AG04450 (cell line): ENCODE data around the gene KRTAP10-8. TPM values are rescaled to one million over a fixed set of nuclear protein-coding genes. Genes with fewer than 3 reads are reported as not detected.

Source experiments
- CTCF ChIA-PET: fragments of 300-600, 350-600 bp; formaldehyde crosslinking; extraction: SDS; loops from one replicate; lab custom pipeline; 2022; ENCODE audit warnings: antibody characterized with exemption, inconsistent platforms; lab: Charles Lee
- POLR2A ChIA-PET: fragments of 350-600 bp; formaldehyde crosslinking; extraction: SDS; loops from one replicate; lab custom pipeline; 2021; ENCODE audit warnings: antibody characterized with exemption, inconsistent platforms; lab: Yijun Ruan, JAX
- DNase-seq: peaks from one replicate; pipeline ENCODE4 v3.0.0-alpha.2; 2011; ENCODE audit warnings: low read depth, low spot score
- H3K27ac ChIP-seq: one replicate; pipeline ENCODE4 v1.5.1; 2012; ENCODE audit warnings: low read depth, low read length, control low read depth
- H3K27me3 ChIP-seq: one replicate; pipeline ENCODE4 v1.6.0; 2012; ENCODE audit warnings: low read length; ENCODE audit not compliant: control insufficient read depth, insufficient read depth
- H3K4me3 ChIP-seq: 2 replicates; pipeline ENCODE4 v1.5.1; 2011; ENCODE audit warnings: mild to moderate bottlenecking, low read depth, low read length, control low read depth
- H3K9me3 ChIP-seq: 2 replicates; pipeline ENCODE4 v1.5.1; 2012; ENCODE audit warnings: low read length; ENCODE audit not compliant: control insufficient read depth, insufficient read depth
- polyA plus RNA-seq: library from polyadenylated mRNA; depleted of rRNA; stranded (reverse); fragments of >200 nt; gene quantifications from 2 replicates; pipeline ENCODE4 v1.2.3, GENCODE V29; 2011
- TF ChIP-seq, protein P1 (sequence below): IDR thresholded peaks from 2 replicates; pipeline ENCODE4 v1.5.1; 2011; ENCODE audit warnings: low read depth, low read length, control low read depth, inconsistent platforms

Gene KRTAP10-8
- polyA plus RNA-seq, 1 experiment: not detected

- TF ChIP-seq, protein P1, sequence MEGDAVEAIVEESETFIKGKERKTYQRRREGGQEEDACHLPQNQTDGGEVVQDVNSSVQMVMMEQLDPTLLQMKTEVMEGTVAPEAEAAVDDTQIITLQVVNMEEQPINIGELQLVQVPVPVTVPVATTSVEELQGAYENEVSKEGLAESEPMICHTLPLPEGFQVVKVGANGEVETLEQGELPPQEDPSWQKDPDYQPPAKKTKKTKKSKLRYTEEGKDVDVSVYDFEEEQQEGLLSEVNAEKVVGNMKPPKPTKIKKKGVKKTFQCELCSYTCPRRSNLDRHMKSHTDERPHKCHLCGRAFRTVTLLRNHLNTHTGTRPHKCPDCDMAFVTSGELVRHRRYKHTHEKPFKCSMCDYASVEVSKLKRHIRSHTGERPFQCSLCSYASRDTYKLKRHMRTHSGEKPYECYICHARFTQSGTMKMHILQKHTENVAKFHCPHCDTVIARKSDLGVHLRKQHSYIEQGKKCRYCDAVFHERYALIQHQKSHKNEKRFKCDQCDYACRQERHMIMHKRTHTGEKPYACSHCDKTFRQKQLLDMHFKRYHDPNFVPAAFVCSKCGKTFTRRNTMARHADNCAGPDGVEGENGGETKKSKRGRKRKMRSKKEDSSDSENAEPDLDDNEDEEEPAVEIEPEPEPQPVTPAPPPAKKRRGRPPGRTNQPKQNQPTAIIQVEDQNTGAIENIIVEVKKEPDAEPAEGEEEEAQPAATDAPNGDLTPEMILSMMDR: no peak
- ChIA-PET CTCF (no interaction called here), POLR2A (no interaction called here)
- no peak for DNase-seq
- Histone ChIP-seq H3K27me3 (no peaks in the 10 kb centered on the region), H3K4me3 (no peak overlapping the region), H3K27ac (no peak overlapping the region), H3K9me3 (no peaks in the 10 kb centered on the region; the same call in 1 of the 2 replicates)
These were observed 10.1 kb upstream of the KRTAP10-8 start for GRCh38 chr21:44601596-44602462.

- ChIA-PET CTCF (no interaction called here), POLR2A (no interaction called here)
These were observed 9.4 kb upstream of the KRTAP10-8 start for GRCh38 chr21:44602463-44602850.

GRCh38 chr21:44603109-44603875 is 8.6 kb upstream of the KRTAP10-8 start:
- TF ChIP-seq, protein P1: no peak
- POLR2A ChIA-PET: no interaction called here
- Histone ChIP-seq H3K27ac (no peak overlapping the region), H3K4me3 (no peak overlapping the region), H3K9me3 (no peaks in the 10 kb centered on the region; the same call in 1 of the 2 replicates), H3K27me3 (no peaks in the 10 kb centered on the region)
- DNase-seq: no peak
- CTCF ChIA-PET: no interaction called here

More at GRCh38 chr21:44602463-44602850, 9.4 kb upstream of the KRTAP10-8 start:
- DNase-seq: no peak
- Histone ChIP-seq H3K27me3 (no peaks in the 10 kb centered on the region), H3K27ac (no peak overlapping the region), H3K9me3 (no peaks in the 10 kb centered on the region; the same call in 1 of the 2 replicates), H3K4me3 (no peak overlapping the region)
- TF ChIP-seq, protein P1: no peak

GRCh38 chr21:44603911-44604310 is 8.0 kb upstream of the KRTAP10-8 start:
- POLR2A ChIA-PET: no interaction called here
- Histone ChIP-seq H3K27me3 (no peaks in the 10 kb centered on the region), H3K9me3 (no peaks in the 10 kb centered on the region; the same call in 1 of the 2 replicates), H3K27ac (no peak overlapping the region), H3K4me3 (no peak overlapping the region)
- CTCF ChIA-PET: no interaction called here
- TF ChIP-seq, protein P1: no peak
- no peak for DNase-seq
